Measurements from ENCODE around the gene TFAP2E. TPM values are rescaled to one million over a fixed set of nuclear protein-coding genes. Genes with fewer than 3 reads are reported as not detected.

Gene TFAP2E
- total RNA-seq, 1 experiment from 2014 or later, result 0.26 TPM

- H3K4me3 ChIP-seq (ENCODE audit: low read length), result no peak overlapping the region
- ChIA-PET CTCF (no interaction called here), POLR2A (ENCODE audit: unreplicated experiment) (interaction anchor here (0.6 kb wide), 1 partner anchor 95 kb away, joined by 13 read pairs; no protein-coding TSS in a partner anchor)
- no peak overlapping the region for H3K4me2 ChIP-seq (ENCODE audit: low read length)
- H3K27ac ChIP-seq (ENCODE audit: low read length), result no peak overlapping the region
- H3K36me3 ChIP-seq (ENCODE audit: low read depth, low read length), result peaks cover 5% of the 10 kb centered on the region; the same call in 1 of the 2 replicates
- H3K9me3 ChIP-seq (ENCODE audit: low read length), result no peaks in the 10 kb centered on the region
- no peaks in the 10 kb centered on the region for H3K9me2 ChIP-seq (replicated peaks; ENCODE audit: low read length)
- peaks cover 19% of the 10 kb centered on the region for H3K79me2 ChIP-seq (ENCODE audit: low read length)
- no peak overlapping the region for H2AFZ ChIP-seq (ENCODE audit: low read length)
- no peak for DNase-seq
- no peaks in the 10 kb centered on the region for H3F3A ChIP-seq (ENCODE audit: low read length, unreplicated experiment)
- intact Hi-C loops (cut with micrococcal nuclease), result no loop called here
- H3K9ac ChIP-seq (ENCODE audit: low read length), result no peak overlapping the region
- no peaks in the 10 kb centered on the region for H3K27me3 ChIP-seq (ENCODE audit: low read length)
- TF ChIP-seq EZH2phosphoT487 (IDR thresholded peaks at IDR 0.05; ENCODE audit: borderline replicate concordance, low read length), result no peak
- no peak for TF ChIP-seq CTCF (conservative IDR thresholded peaks at IDR 0.05; ENCODE audit: low read depth, low read length)
- no peak for TF ChIP-seq EZH2 (IDR thresholded peaks at IDR 0.05; ENCODE audit: low read length, unreplicated experiment)
- ATAC-seq, result no peak
- BruUV-seq (replicated peaks), result no TSS peak
- no peaks in the 10 kb centered on the region for H4K20me1 ChIP-seq (ENCODE audit: low read length)
- H3K4me1 ChIP-seq (ENCODE audit: insufficient read depth, low read length), result peaks cover 7% of the 10 kb centered on the region; the same call in 1 of the 2 replicates
These were observed 11.0 kb upstream of the TFAP2E start for GRCh38 chr1:35561972-35562680.

- Histone ChIP-seq H3K4me1 (ENCODE audit: insufficient read depth, low read length) (peaks cover 7% of the 10 kb centered on the region; the same call in 1 of the 2 replicates), H4K20me1 (ENCODE audit: low read length) (no peaks in the 10 kb centered on the region), H3K27ac (ENCODE audit: low read length) (no peak overlapping the region), H3K4me2 (ENCODE audit: low read length) (no peak overlapping the region), H3F3A (ENCODE audit: low read length, unreplicated experiment) (no peaks in the 10 kb centered on the region), H3K79me2 (ENCODE audit: low read length) (peaks cover 14% of the 10 kb centered on the region), H3K9me3 (ENCODE audit: low read length) (no peaks in the 10 kb centered on the region), H3K9me2 (replicated peaks; ENCODE audit: low read length) (no peaks in the 10 kb centered on the region), H3K4me3 (ENCODE audit: low read length) (no peak overlapping the region), H3K27me3 (ENCODE audit: low read length) (no peaks in the 10 kb centered on the region), H3K9ac (ENCODE audit: low read length) (no peak overlapping the region), H3K36me3 (ENCODE audit: low read depth, low read length) (peaks cover 5% of the 10 kb centered on the region; the same call in 1 of the 2 replicates), H2AFZ (ENCODE audit: low read length) (no peak overlapping the region)
- ATAC-seq, result no peak
- intact Hi-C loops (cut with micrococcal nuclease), result no loop called here
- no TSS peak for BruUV-seq (replicated peaks)
- TF ChIP-seq EZH2 (IDR thresholded peaks at IDR 0.05; ENCODE audit: low read length, unreplicated experiment) (no peak), EZH2phosphoT487 (IDR thresholded peaks at IDR 0.05; ENCODE audit: borderline replicate concordance, low read length) (no peak), CTCF (conservative IDR thresholded peaks at IDR 0.05; ENCODE audit: low read depth, low read length) (no peak)
- ChIA-PET CTCF (interaction anchor here (0.5 kb wide), 1 partner anchor 199 kb away, joined by 3 read pairs; no protein-coding TSS in a partner anchor), POLR2A (ENCODE audit: unreplicated experiment) (no interaction called here)
- no peak for DNase-seq
These were observed 9.9 kb upstream of the TFAP2E start for GRCh38 chr1:35563166-35563565.

Data from PC-3 (cell line).